Superior temporal gyrus (tissue), 1 donor: ENCODE results near the gene NWD2.
A peak's percentile ranks its signal among the peaks of the same experiment; 100 is the strongest.
"Not testable (repeated sequence)": the region's sequence is repeated elsewhere in the genome, so short reads cannot be mapped to it uniquely, and the experiment has no call there.

ENCODE experiments used
- DNase-seq: peaks from one replicate; pipeline ENCODE4 v3.0.0-alpha.2; 2016; ENCODE audit errors: extremely low spot score

The NWD2 gene

GRCh38 chr4:37244583-37245390, at the start of gene NWD2:
NWD2 (plus strand) TSS chr4:37244743; CDS start chr4:37245068, 325 bp downstream.
- no peak for DNase-seq

- no peak for DNase-seq
These were observed 46.6 kb upstream of the NWD2 start for GRCh38 chr4:37197899-37198298.

GRCh38 chr4:37204740-37205139, 39.8 kb upstream of the NWD2 start:
- not testable (repeated sequence) for DNase-seq

GRCh38 chr4:37216209-37216608, 28.3 kb upstream of the NWD2 start:
- DNase-seq: no peak

- no peak for DNase-seq
These were observed 25.3 kb upstream of the NWD2 start for GRCh38 chr4:37219242-37219641.

GRCh38 chr4:37219990-37220389, 24.6 kb upstream of the NWD2 start:
- no peak for DNase-seq

GRCh38 chr4:37220685-37221084, 23.9 kb upstream of the NWD2 start:
- no peak for DNase-seq

GRCh38 chr4:37223732-37224131, 20.8 kb upstream of the NWD2 start:
- peak; percentile 43 for DNase-seq

GRCh38 chr4:37224854-37225253, 19.7 kb upstream of the NWD2 start:
- DNase-seq: no peak

- DNase-seq: no peak
These were observed 18.8 kb upstream of the NWD2 start for GRCh38 chr4:37225778-37226177.

- DNase-seq: no peak
These were observed 12.2 kb upstream of the NWD2 start for GRCh38 chr4:37232315-37232714.

GRCh38 chr4:37236165-37236564, 8.4 kb upstream of the NWD2 start:
- DNase-seq: no peak

- no peak for DNase-seq
These were observed 2.9 kb upstream of the NWD2 start for GRCh38 chr4:37241647-37242046.

- DNase-seq: peak; percentile 32
These were observed 1.5 kb upstream of the NWD2 start for GRCh38 chr4:37243051-37243450.

GRCh38 chr4:37243722-37244582, 591 bp upstream of the NWD2 start:
- DNase-seq: no peak

- no peak for DNase-seq
These were observed 930 bp downstream of the NWD2 start for GRCh38 chr4:37245391-37245954.

GRCh38 chr4:37246891-37247290, 2.3 kb downstream of the NWD2 start:
- DNase-seq: no peak

GRCh38 chr4:37258221-37258620, 13.7 kb downstream of the NWD2 start:
- DNase-seq: no peak

GRCh38 chr4:37268319-37268718, 23.8 kb downstream of the NWD2 start:
- no peak for DNase-seq

- DNase-seq: no peak
These were observed 34.6 kb downstream of the NWD2 start for GRCh38 chr4:37279121-37279520.

- DNase-seq: no peak
These were observed 35.5 kb downstream of the NWD2 start for GRCh38 chr4:37279894-37280592.

GRCh38 chr4:37299468-37299867, 54.9 kb downstream of the NWD2 start:
- no peak for DNase-seq
